Hypothalamus (tissue), 51 donors: ENCODE results near the gene TPM2.
"Not testable (repeated sequence)": the region's sequence is repeated elsewhere in the genome, so short reads cannot be mapped to it uniquely, and the experiment has no call there.

Experiments used
- DNase-seq, 51 donors: peaks; one replicate each; lab custom pipeline; 2025; lab: John Stamatoyannopoulos, UW

Gene TPM2

GRCh38 chr9:35638751-35639150, 51.0 kb downstream of the TPM2 start:
- not testable (repeated sequence) for DNase-seq

DNA sequence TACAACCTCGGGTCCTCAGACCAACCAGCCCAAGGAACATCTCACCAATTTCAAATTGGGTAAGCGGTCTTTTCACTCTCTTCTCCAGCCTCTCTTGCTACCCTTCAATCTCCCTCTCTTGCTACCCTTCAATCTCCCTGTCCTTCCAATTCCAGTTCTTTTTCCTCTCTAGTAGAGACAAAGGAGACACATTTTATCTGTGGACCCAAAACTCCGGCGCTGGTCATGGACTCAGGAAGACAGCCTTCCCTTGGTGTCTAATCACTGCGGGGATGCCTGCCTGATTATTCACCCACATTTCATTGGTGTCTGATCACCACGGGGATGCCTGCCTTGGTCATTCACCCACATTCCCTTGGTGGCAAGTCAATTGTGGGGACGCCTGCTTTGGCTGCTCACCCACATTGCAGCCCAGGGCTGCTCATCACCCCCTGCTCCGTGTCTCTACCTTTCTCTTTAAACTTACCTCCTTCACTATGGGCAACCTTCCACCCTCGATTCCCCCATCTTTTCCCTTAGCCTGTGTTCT, 52.2 kb downstream of the TPM2 start:
- DNase-seq: not testable (repeated sequence)

DNA sequence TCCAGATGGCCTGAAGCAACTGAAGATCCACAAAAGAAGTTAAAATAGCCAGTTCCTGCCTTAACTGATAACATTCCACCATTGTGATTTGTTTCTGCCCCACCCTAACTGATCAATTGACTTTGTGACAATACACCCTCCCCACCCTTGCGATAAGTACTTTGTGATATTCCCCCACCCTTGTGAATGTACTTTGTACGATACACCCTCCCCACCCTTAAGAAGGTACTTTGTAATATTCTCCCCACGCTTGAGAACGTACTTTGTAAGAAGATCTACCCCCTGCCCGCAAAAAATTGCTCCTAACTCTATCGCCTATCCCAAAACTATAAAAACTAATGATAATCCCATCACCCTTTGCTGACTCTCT, 52.9 kb downstream of the TPM2 start:
- DNase-seq: not testable (repeated sequence)

DNA sequence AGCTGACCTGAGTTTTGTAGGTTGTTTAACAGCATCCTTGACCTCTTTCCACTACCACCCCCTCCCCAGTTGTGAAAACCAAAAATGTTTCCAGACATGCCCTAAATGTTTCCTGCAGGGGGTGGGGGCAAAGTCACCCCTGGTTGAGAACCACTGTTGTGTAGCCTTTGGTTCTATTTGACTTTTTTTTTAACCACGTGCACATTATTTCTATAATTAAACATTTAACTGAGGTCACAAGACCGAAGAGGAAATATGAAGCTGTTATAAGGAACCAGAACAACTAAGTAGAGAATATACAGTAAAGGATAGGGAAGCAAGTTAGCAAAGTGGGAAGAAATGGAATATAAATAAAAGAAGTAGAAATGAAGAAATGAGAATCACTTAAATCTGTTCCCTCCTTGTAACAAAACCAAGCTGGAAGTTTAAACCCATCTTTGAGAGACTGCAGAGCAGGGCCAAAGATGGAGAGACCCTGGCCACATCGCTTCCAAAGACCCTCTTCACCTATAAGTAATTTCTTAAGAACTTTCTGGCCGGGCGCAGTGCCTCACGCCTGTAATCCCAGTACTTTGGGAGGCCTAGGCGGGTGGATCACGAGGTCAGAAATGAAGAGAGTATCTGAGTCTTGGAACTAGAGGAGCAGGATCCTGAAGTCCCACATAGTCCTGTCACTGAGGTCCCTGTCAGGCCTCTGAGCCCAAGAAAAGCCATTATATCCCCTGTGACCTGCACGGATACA, 53.4 kb downstream of the TPM2 start:
- DNase-seq: no peak

DNA sequence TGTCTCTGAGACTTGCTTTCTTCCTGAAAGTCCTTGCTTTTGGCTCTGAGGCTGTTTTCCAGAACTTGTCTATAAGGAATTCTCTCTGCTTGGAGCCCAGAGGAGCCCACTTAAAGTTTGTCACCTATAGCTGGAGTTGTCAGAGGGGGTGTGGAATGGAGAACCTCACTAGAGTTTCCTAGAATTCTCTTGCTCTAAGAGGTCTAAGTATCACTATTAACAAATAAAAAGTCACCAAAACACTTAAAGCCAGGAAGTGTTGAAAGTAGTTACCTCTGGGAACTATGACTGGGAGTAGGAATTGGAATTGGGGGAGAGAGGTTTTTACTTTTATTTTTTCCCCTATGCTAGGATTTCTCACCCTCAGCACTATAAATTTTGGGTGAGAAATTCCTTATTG, 54.0 kb downstream of the TPM2 start:
- DNase-seq: no peak
